NOMO-1 treated with dmso at 0.1 percent for 144 hours (cell line): Measurements from ENCODE around the gene PLGLB1.
"Not testable (repeated sequence)": the region's sequence is repeated elsewhere in the genome, so short reads cannot be mapped to it uniquely, and the experiment has no call there.

Experiments used
- DNase-seq: peaks from one replicate; lab custom pipeline; 2025; ENCODE audit not compliant: unreplicated experiment; lab: John Stamatoyannopoulos, UW

Gene PLGLB1

GRCh38 chr2:87021744-87022143 is at the start of gene PLGLB1:
TSS of gene PLGLB1 (minus strand) at chr2:87021844. CDS start at chr2:87021783, 61 bp downstream.
- DNase-seq: not testable (repeated sequence)

- DNase-seq: not testable (repeated sequence)
Observed at GRCh38 chr2:87064305-87064704, 42.7 kb upstream of the PLGLB1 start.

- DNase-seq: not testable (repeated sequence)
Observed at GRCh38 chr2:87063431-87063830, 41.8 kb upstream of the PLGLB1 start.

GRCh38 chr2:87061519-87061918 is 39.9 kb upstream of the PLGLB1 start:
- not testable (repeated sequence) for DNase-seq

GRCh38 chr2:87057606-87058005 is 36.0 kb upstream of the PLGLB1 start:
- DNase-seq: not testable (repeated sequence)

GRCh38 chr2:87056843-87057242 is 35.2 kb upstream of the PLGLB1 start:
- not testable (repeated sequence) for DNase-seq

- DNase-seq: not testable (repeated sequence)
Observed at GRCh38 chr2:87056435-87056834, 34.8 kb upstream of the PLGLB1 start.

GRCh38 chr2:87054375-87054774 is 32.7 kb upstream of the PLGLB1 start:
- DNase-seq: not testable (repeated sequence)

- not testable (repeated sequence) for DNase-seq
Observed at GRCh38 chr2:87041321-87041978, 19.8 kb upstream of the PLGLB1 start.

GRCh38 chr2:87028607-87029006 is 7.0 kb upstream of the PLGLB1 start:
- DNase-seq: not testable (repeated sequence)

- not testable (repeated sequence) for DNase-seq
Observed at GRCh38 chr2:87026816-87027215, 5.2 kb upstream of the PLGLB1 start.

GRCh38 chr2:87025927-87026326 is 4.3 kb upstream of the PLGLB1 start:
- not testable (repeated sequence) for DNase-seq

GRCh38 chr2:87023988-87024615 is 2.5 kb upstream of the PLGLB1 start:
- not testable (repeated sequence) for DNase-seq

- not testable (repeated sequence) for DNase-seq
Observed at GRCh38 chr2:87021043-87021442, 601 bp downstream of the PLGLB1 start.

- DNase-seq: not testable (repeated sequence)
Observed at GRCh38 chr2:87019053-87019452, 2.6 kb downstream of the PLGLB1 start.

GRCh38 chr2:87014489-87015169 is 7.0 kb downstream of the PLGLB1 start:
- not testable (repeated sequence) for DNase-seq

- not testable (repeated sequence) for DNase-seq
Observed at GRCh38 chr2:87004398-87004797, 17.2 kb downstream of the PLGLB1 start.
